Measurements from ENCODE around the gene MBTPS1.

Gene MBTPS1

GRCh38 chr16:84054916-84055315 lies 61.8 kb downstream of the MBTPS1 start:
- Histone ChIP-seq H3K9ac (ENCODE audit: low read length) (no peak overlapping the region), H3K27ac (ENCODE audit: low read depth, low read length) (no peak overlapping the region), H3K36me3 (ENCODE audit: low read length) (no peaks in the 10 kb centered on the region; the same call in 1 of the 2 replicates)

GRCh38 chr16:84054271-84054670 lies 62.5 kb downstream of the MBTPS1 start:
- Histone ChIP-seq H3K9ac (ENCODE audit: low read length) (no peak overlapping the region), H4K20me1 (ENCODE audit: low read depth, low read length) (no peaks in the 10 kb centered on the region), H3K9me2 (replicated peaks; ENCODE audit: insufficient read depth, low read length) (no peaks in the 10 kb centered on the region), H2AFZ (ENCODE audit: low read depth, low read length, severe bottlenecking) (no peak overlapping the region), H3F3A (ENCODE audit: insufficient read depth) (no peaks in the 10 kb centered on the region), H3K27me3 (ENCODE audit: low read length) (no peaks in the 10 kb centered on the region), H3K79me2 (ENCODE audit: insufficient read depth, low read length) (no peaks in the 10 kb centered on the region), H3K4me2 (ENCODE audit: low read depth, low read length, poor library complexity, severe bottlenecking) (no peak overlapping the region), H3K9me3 (ENCODE audit: insufficient read depth, low read length) (no peaks in the 10 kb centered on the region), H3K36me3 (ENCODE audit: low read length) (no peaks in the 10 kb centered on the region; the same call in 1 of the 2 replicates), H3K4me3 (ENCODE audit: insufficient read depth, low read length, poor library complexity, severe bottlenecking) (no peak overlapping the region), H3K27ac (ENCODE audit: low read depth, low read length) (no peak overlapping the region)
- TF ChIP-seq CTCF (IDR thresholded peaks at IDR 0.05; ENCODE audit: insufficient read depth, low read length, poor library complexity, severe bottlenecking) (no peak), EZH2phosphoT487 (conservative IDR thresholded peaks at IDR 0.05; ENCODE audit: low read length) (no peak)

More at GRCh38 chr16:84054916-84055315, 61.8 kb downstream of the MBTPS1 start:
- H3K9me3 ChIP-seq (ENCODE audit: insufficient read depth, low read length): no peaks in the 10 kb centered on the region
- no peak overlapping the region for H3K4me3 ChIP-seq (ENCODE audit: insufficient read depth, low read length, poor library complexity, severe bottlenecking)
- no peak overlapping the region for H3K4me2 ChIP-seq (ENCODE audit: low read depth, low read length, poor library complexity, severe bottlenecking)
- TF ChIP-seq EZH2phosphoT487 (conservative IDR thresholded peaks at IDR 0.05; ENCODE audit: low read length): no peak
- TF ChIP-seq CTCF (IDR thresholded peaks at IDR 0.05; ENCODE audit: insufficient read depth, low read length, poor library complexity, severe bottlenecking): no peak
- H3K9me2 ChIP-seq (replicated peaks; ENCODE audit: insufficient read depth, low read length): no peaks in the 10 kb centered on the region
- H3F3A ChIP-seq (ENCODE audit: insufficient read depth): no peaks in the 10 kb centered on the region
- H2AFZ ChIP-seq (ENCODE audit: low read depth, low read length, severe bottlenecking): no peak overlapping the region
- H3K27me3 ChIP-seq (ENCODE audit: low read length): no peaks in the 10 kb centered on the region
- H3K79me2 ChIP-seq (ENCODE audit: insufficient read depth, low read length): no peaks in the 10 kb centered on the region
- no peaks in the 10 kb centered on the region for H4K20me1 ChIP-seq (ENCODE audit: low read depth, low read length)

DNA sequence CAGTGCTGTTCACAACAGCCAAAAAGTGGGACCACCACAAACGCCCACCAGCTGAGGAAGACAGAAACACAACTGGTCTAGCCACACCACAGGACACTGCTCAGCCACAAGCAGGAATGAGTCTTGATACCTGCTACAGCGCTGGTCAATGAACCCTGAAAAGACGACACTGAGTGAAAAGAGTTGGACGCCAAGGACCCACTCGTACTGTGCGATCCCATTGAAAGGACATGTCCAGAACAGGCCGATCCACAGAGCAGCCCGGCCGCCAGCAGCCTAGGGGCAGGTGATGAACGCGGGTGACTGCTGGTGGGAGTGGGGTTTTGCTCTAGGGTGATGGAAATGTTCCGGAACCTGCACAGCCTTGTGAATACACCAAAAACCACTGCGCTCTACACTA lies 63.5 kb downstream of the MBTPS1 start:
- no peaks in the 10 kb centered on the region for H3K79me2 ChIP-seq (ENCODE audit: insufficient read depth, low read length)
- TF ChIP-seq EZH2phosphoT487 (conservative IDR thresholded peaks at IDR 0.05; ENCODE audit: low read length) (no peak), CTCF (IDR thresholded peaks at IDR 0.05; ENCODE audit: insufficient read depth, low read length, poor library complexity, severe bottlenecking) (no peak)
- H3K9ac ChIP-seq (ENCODE audit: low read length): no peak overlapping the region
- no peaks in the 10 kb centered on the region for H3F3A ChIP-seq (ENCODE audit: insufficient read depth)
- H3K4me2 ChIP-seq (ENCODE audit: low read depth, low read length, poor library complexity, severe bottlenecking): no peak overlapping the region
- H3K27ac ChIP-seq (ENCODE audit: low read depth, low read length): no peak overlapping the region
- H3K9me3 ChIP-seq (ENCODE audit: insufficient read depth, low read length): no peaks in the 10 kb centered on the region
- no peaks in the 10 kb centered on the region; the same call in 1 of the 2 replicates for H3K36me3 ChIP-seq (ENCODE audit: low read length)
- no peak overlapping the region for H3K4me3 ChIP-seq (ENCODE audit: insufficient read depth, low read length, poor library complexity, severe bottlenecking)
- no peak overlapping the region for H2AFZ ChIP-seq (ENCODE audit: low read depth, low read length, severe bottlenecking)
- H3K9me2 ChIP-seq (replicated peaks; ENCODE audit: insufficient read depth, low read length): no peaks in the 10 kb centered on the region
- no peaks in the 10 kb centered on the region for H4K20me1 ChIP-seq (ENCODE audit: low read depth, low read length)
- H3K27me3 ChIP-seq (ENCODE audit: low read length): no peaks in the 10 kb centered on the region
